ENCODE data around the gene SGIP1. TPM values are rescaled to one million over a fixed set of nuclear protein-coding genes. Genes with fewer than 3 reads are reported as not detected.

Gene SGIP1
- total RNA-seq, 2 donors from 2014 or later = 3.8 to 9.4 TPM

- 90 to 98% methylated on average over 5 to 8 of the region's 8 CpGs for whole genome bisulfite sequencing, 2 experiments (ENCODE audit: insufficient coverage in 1 of 2, insufficient read length in 1 of 2)
Measured at GRCh38 chr1:66542811-66543767, 9.1 kb downstream of the SGIP1 start.

DNA sequence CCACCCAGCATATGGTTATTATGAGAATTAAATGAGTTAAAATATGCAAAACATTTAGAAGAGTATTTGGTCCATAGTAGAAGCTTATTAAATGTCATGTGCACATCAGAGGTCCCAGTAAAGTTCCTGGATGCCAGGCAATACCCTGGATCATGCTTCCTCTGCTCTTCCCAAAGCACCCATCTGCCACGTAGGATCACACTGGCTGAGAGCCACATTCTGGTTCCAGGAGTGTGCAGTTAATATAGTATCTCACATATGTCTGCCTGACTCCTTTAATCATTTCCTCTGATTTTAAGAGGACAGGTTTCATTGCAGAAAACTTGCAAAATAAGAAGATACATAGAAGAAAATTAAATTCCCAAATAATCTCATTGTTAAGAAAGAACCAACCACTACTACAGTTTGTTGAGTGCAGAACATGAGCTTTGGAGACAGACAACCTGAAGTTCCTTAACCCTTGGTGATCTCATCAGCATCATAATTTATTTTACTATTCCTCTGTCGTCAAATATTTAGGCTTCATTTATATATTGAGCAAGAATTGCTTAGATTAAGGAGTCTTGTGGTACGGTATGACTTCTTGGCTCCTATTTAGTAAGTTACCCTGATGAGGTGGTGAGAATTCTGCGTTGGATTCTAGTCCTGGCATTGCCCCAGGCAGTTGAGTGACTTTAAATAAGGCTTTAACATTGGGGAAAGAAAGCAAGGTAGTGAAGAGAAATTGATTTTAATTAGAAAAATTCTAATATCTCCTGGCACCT is 12.3 kb downstream of the SGIP1 start:
- 95 to 100% methylated on average over 1 to 3 of the region's 4 CpGs for WGBS, 2 experiments (ENCODE audit: insufficient coverage in 1 of 2, insufficient read length in 1 of 2)
- Histone ChIP-seq H3K9me3 (ENCODE audit: control insufficient read depth, low read length) (no peaks in the 10 kb centered on the region), H3K27me3 (ENCODE audit: control insufficient read depth, insufficient read depth, low read length, poor library complexity, severe bottlenecking) (no peaks in the 10 kb centered on the region), H3K9ac (ENCODE audit: extremely low read depth, low read length, poor library complexity, severe bottlenecking) (no peak overlapping the region), H3K4me3 (ENCODE audit: low read length) (no peak overlapping the region), H3K27ac (ENCODE audit: low read depth, low read length) (no peak overlapping the region), H3K4me1 (ENCODE audit: control insufficient read depth, insufficient read depth, low read length) (peaks cover 6% of the 10 kb centered on the region), H3K36me3 (ENCODE audit: control insufficient read depth, insufficient read depth, low read length) (no peaks in the 10 kb centered on the region)
- no peak overlapping the region for H3K27ac Mint-ChIP-seq
- no peaks in the 10 kb centered on the region for H3K36me3 Mint-ChIP-seq (ENCODE audit: low read depth)
- no peaks in the 10 kb centered on the region for H3K9me3 Mint-ChIP-seq
- no peak for DNase-seq
- H3K4me3 Mint-ChIP-seq = no peak overlapping the region
- TF ChIP-seq CTCF (conservative IDR thresholded peaks at IDR 0.05) = no peak
- peaks cover 15% of the 10 kb centered on the region for H3K4me1 Mint-ChIP-seq
- peaks cover 2% of the 10 kb centered on the region for H3K27me3 Mint-ChIP-seq (ENCODE audit: insufficient read depth)

More at GRCh38 chr1:66542811-66543767, 9.1 kb downstream of the SGIP1 start:
- Mint-ChIP-seq H3K9me3 (no peaks in the 10 kb centered on the region), H3K27ac (no peak overlapping the region), H3K36me3 (ENCODE audit: low read depth) (no peaks in the 10 kb centered on the region), H3K4me3 (no peak overlapping the region), H3K27me3 (ENCODE audit: insufficient read depth) (peaks cover 2% of the 10 kb centered on the region), H3K4me1 (peaks cover 31% of the 10 kb centered on the region)
- no peak overlapping the region for H3K4me3 ChIP-seq (ENCODE audit: low read length)
- no peaks in the 10 kb centered on the region for H3K9me3 ChIP-seq (ENCODE audit: control insufficient read depth, low read length)
- no peak overlapping the region for H3K27ac ChIP-seq (ENCODE audit: low read depth, low read length)
- peaks cover 9% of the 10 kb centered on the region for H3K4me1 ChIP-seq (ENCODE audit: control insufficient read depth, insufficient read depth, low read length)
- no peak overlapping the region for H3K9ac ChIP-seq (ENCODE audit: extremely low read depth, low read length, poor library complexity, severe bottlenecking)
- no peaks in the 10 kb centered on the region for H3K36me3 ChIP-seq (ENCODE audit: control insufficient read depth, insufficient read depth, low read length)
- no peak for TF ChIP-seq CTCF (conservative IDR thresholded peaks at IDR 0.05)
- DNase-seq = no peak
- no peaks in the 10 kb centered on the region for H3K27me3 ChIP-seq (ENCODE audit: control insufficient read depth, insufficient read depth, low read length, poor library complexity, severe bottlenecking)

DNA sequence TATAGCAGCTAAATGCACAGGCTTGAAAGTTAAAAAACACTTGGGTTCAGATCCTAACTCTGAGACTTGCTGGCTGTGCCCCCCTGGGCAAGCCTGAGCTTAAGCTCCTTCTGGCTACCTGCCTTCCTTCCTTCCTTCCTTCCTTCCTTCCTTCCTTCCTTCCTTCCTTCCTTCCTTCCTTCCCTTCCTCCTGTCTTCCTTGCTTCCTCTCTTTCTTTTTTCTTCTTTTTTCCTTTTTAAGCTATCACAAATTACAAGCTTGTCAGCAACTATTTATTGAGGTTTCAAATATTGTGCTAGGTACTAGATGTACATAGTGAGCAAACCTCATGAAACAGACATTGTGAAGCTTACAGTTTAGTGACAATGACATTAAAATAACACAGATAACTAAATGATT is 15.1 kb downstream of the SGIP1 start:
- Histone ChIP-seq H3K9me3 (ENCODE audit: control insufficient read depth, low read length) (no peaks in the 10 kb centered on the region), H3K4me3 (ENCODE audit: low read length) (no peak overlapping the region), H3K9ac (ENCODE audit: extremely low read depth, low read length, poor library complexity, severe bottlenecking) (no peak overlapping the region), H3K4me1 (ENCODE audit: control insufficient read depth, insufficient read depth, low read length) (peaks cover 3% of the 10 kb centered on the region), H3K27ac (ENCODE audit: low read depth, low read length) (no peak overlapping the region), H3K36me3 (ENCODE audit: control insufficient read depth, insufficient read depth, low read length) (no peaks in the 10 kb centered on the region), H3K27me3 (ENCODE audit: control insufficient read depth, insufficient read depth, low read length, poor library complexity, severe bottlenecking) (peaks cover 6% of the 10 kb centered on the region)
- Mint-ChIP-seq H3K4me1 (peaks cover 16% of the 10 kb centered on the region), H3K9me3 (no peaks in the 10 kb centered on the region), H3K4me3 (no peak overlapping the region), H3K27me3 (ENCODE audit: insufficient read depth) (peaks cover 2% of the 10 kb centered on the region), H3K36me3 (ENCODE audit: low read depth) (no peaks in the 10 kb centered on the region), H3K27ac (no peak overlapping the region)
- no peak for TF ChIP-seq CTCF (conservative IDR thresholded peaks at IDR 0.05)
- no peak for DNase-seq

All from endodermal cell (in vitro differentiated cells).